A549 (cell line): ENCODE measurements around the gene ZNF367. TPM values are rescaled to one million over a fixed set of nuclear protein-coding genes. Genes with fewer than 3 reads are reported as not detected.

ENCODE experiments used
- ATAC-seq, 2 experiments: fragments of 200-7000 bp in 1 of 2; fragments of >200 bp in 1 of 2; cut with Nextera tagmentation in 1 of 2; cut with Tn5 transposase in 1 of 2; 3 replicates each; pipeline versions ENCODE4 v1.8.0 to v1.9.1; 2018 to 2020; ENCODE audit warnings: mild to moderate bottlenecking in 1 of 2, moderate library complexity in 1 of 2
- CTCF ChIA-PET: fragments of 300-600 bp; sonication (Branson Sonifier 250); formaldehyde crosslinking; extraction: SDS; loops from one replicate; lab custom pipeline; 2021; ENCODE audit warnings: antibody characterized with exemption, inconsistent platforms; lab: Yijun Ruan, JAX
- POLR2A ChIA-PET: fragments of 350-600 bp; formaldehyde crosslinking; extraction: SDS; loops from one replicate; lab custom pipeline; 2021; ENCODE audit warnings: antibody characterized with exemption, inconsistent platforms; lab: Yijun Ruan, JAX
- DNase-seq, 2 experiments: peaks; one replicate each; pipeline versions ENCODE4 v3.0.0 to v3.0.0-alpha.2; 2011 to 2016; ENCODE audit warnings: low read depth in 1 of 2, low spot score in 1 of 2
- FAIRE-seq: peaks from 2 replicates; lab custom pipeline; 2011; peaks lifted over from hg19 to GRCh38; lab: Jason Lieb, UNC
- H3K27ac ChIP-seq, 2 experiments: fragments of >200 bp; sonication (Bioruptor Twin); formaldehyde crosslinking; 3 replicates each; pipeline ENCODE4 v1.5.1; 2016 to 2017
- H3K4me1 ChIP-seq: fragments of >200 bp; sonication (Bioruptor Twin); formaldehyde crosslinking; 3 replicates; pipeline ENCODE4 v1.6.1; 2016
- H3K4me2 ChIP-seq: fragments of >200 bp; sonication (Bioruptor Twin); formaldehyde crosslinking; 3 replicates; pipeline ENCODE4 v1.6.1; 2016
- H3K4me3 ChIP-seq: fragments of >200 bp; sonication (Bioruptor Twin); formaldehyde crosslinking; 3 replicates; pipeline ENCODE4 v1.5.1; 2016
- H3K9me3 ChIP-seq: fragments of >200 bp; sonication (Bioruptor Twin); formaldehyde crosslinking; 3 replicates; pipeline ENCODE4 v1.6.1; 2016
- CBX8 ChIP-seq: fragments of 200-600 bp; sonication (generic); IDR thresholded peaks from 2 replicates; pipeline ENCODE4 v1.6.1; 2016
- EHF ChIP-seq: fragments of 250-450 bp; sonication (Bioruptor Pico); IDR thresholded peaks from 2 replicates; pipeline ENCODE4 v1.5.0; 2020; ENCODE audit warnings: mild to moderate bottlenecking
- EHMT2 ChIP-seq: fragments of 200-600 bp; sonication (generic); IDR thresholded peaks from 2 replicates; pipeline ENCODE4 v1.6.1; 2016; ENCODE audit warnings: antibody characterized with exemption, low read depth, mild to moderate bottlenecking, moderate library complexity
- EP300 ChIP-seq, 2 experiments: fragments of >200 bp; sonication (Bioruptor Twin); formaldehyde crosslinking; IDR thresholded peaks; 2 replicates in 1 of 2; 3 replicates in 1 of 2; pipeline ENCODE4 v1.6.1; 2016 to 2017
- FOSB ChIP-seq: fragments of 250-450 bp; sonication (Bioruptor Pico); IDR thresholded peaks from 2 replicates; pipeline ENCODE4 v1.5.0; 2020; ENCODE audit warnings: mild to moderate bottlenecking, moderate library complexity
- FOSL2 ChIP-seq, 2 experiments: fragments of 450-650 bp in 1 of 2; fragments of >200 bp in 1 of 2; sonication (Bioruptor Twin) in 1 of 2; formaldehyde crosslinking; IDR thresholded peaks; 2 replicates each; pipeline versions ENCODE4 v1.5.0 to v1.6.1; 2016 to 2020; ENCODE audit warnings: mild to moderate bottlenecking in 1 of 2, moderate library complexity in 1 of 2
- FOXS1 ChIP-seq: fragments of 250-450 bp; sonication (Bioruptor Pico); IDR thresholded peaks from 2 replicates; pipeline ENCODE4 v1.5.0; 2020; ENCODE audit warnings: mild to moderate bottlenecking, moderate library complexity
- GATA3 ChIP-seq: IDR thresholded peaks from 2 replicates; pipeline ENCODE4 v1.6.1; 2012; ENCODE audit warnings: borderline replicate concordance
- HEYL ChIP-seq: fragments of 250-450 bp; sonication (Bioruptor Pico); IDR thresholded peaks from 2 replicates; pipeline ENCODE4 v1.8.0; 2021; ENCODE audit warnings: mild to moderate bottlenecking, moderate library complexity
- HOXB5 ChIP-seq: fragments of 250-450 bp; sonication (Bioruptor Pico); IDR thresholded peaks from 2 replicates; pipeline ENCODE4 v1.5.0; 2020; ENCODE audit warnings: mild to moderate bottlenecking, moderate library complexity
- JUN ChIP-seq, 2 experiments: fragments of >200 bp; sonication (Bioruptor Twin); formaldehyde crosslinking; IDR thresholded peaks; 2 replicates in 1 of 2; 3 replicates in 1 of 2; pipeline ENCODE4 v1.6.1; 2016 to 2017
- MAFK ChIP-seq: fragments of 450-650 bp; IDR thresholded peaks from 2 replicates; pipeline ENCODE4 v1.6.1; 2014; ENCODE audit not compliant: partially characterized antibody
- MAZ ChIP-seq: fragments of 150-350 bp; IDR thresholded peaks from 2 replicates; pipeline ENCODE4 v1.6.1; 2014; ENCODE audit warnings: antibody characterized with exemption, low read depth, low read length, borderline replicate concordance
- RARB ChIP-seq: fragments of 250-450 bp; sonication (Bioruptor Pico); IDR thresholded peaks from 2 replicates; pipeline ENCODE4 v1.8.0; 2021; ENCODE audit warnings: mild to moderate bottlenecking, moderate library complexity
- SREBF2 ChIP-seq: fragments of 450-650 bp; IDR thresholded peaks from 2 replicates; pipeline ENCODE4 v1.6.1; 2014; ENCODE audit warnings: mild to moderate bottlenecking, moderate library complexity
- TFCP2L1 ChIP-seq: fragments of 250-450 bp; sonication (Bioruptor Pico); IDR thresholded peaks from 2 replicates; pipeline ENCODE4 v1.5.0; 2021; ENCODE audit warnings: mild to moderate bottlenecking
- ZC3H11A ChIP-seq: fragments of 450-650 bp; IDR thresholded peaks from 2 replicates; pipeline ENCODE4 v1.6.1; 2014; ENCODE audit warnings: antibody characterized with exemption, mild to moderate bottlenecking
- ZFP36 ChIP-seq: fragments of 450-650 bp; IDR thresholded peaks from 2 replicates; pipeline ENCODE4 v1.6.1; 2014; ENCODE audit warnings: borderline replicate concordance; ENCODE audit not compliant: partially characterized antibody
- ZSCAN20 ChIP-seq: fragments of 250-450 bp; sonication (Bioruptor Pico); IDR thresholded peaks from 2 replicates; pipeline ENCODE4 v1.8.0; 2022; ENCODE audit warnings: mild to moderate bottlenecking, moderate library complexity
- WGBS: methylation state at CpG from one replicate; pipeline ENCODE4 v1.1.6; 2017; ENCODE audit errors: missing lambda C conversion rate; 5-methylcytosine and 5-hydroxymethylcytosine counted together
- polyA plus RNA-seq, 4 experiments: library from polyadenylated mRNA; depleted of rRNA in 3 of 4; stranded (reverse); fragments of >200 nt; fragmentation: RNase III in 1 of 4; extraction: RNeasy Plus Mini Kit Qiagen cat#74134 plus additional on column Dnase treatment in 1 of 4; gene quantifications; 2 replicates in 3 of 4; 3 replicates in 1 of 4; pipeline ENCODE4 v1.2.3, GENCODE V29; 2011 to 2017
- TF ChIP-seq, protein P1 (sequence below): fragments of >200 bp; sonication (Bioruptor Twin); formaldehyde crosslinking; IDR thresholded peaks from 2 replicates; pipeline ENCODE4 v1.6.1; 2016
- TF ChIP-seq, protein P2 (sequence below): fragments of 250-450 bp; sonication (Bioruptor Pico); IDR thresholded peaks from 2 replicates; pipeline ENCODE4 v1.5.0; 2020; ENCODE audit warnings: low read depth, mild to moderate bottlenecking, moderate library complexity
- TF ChIP-seq, protein P3 (sequence below): fragments of 450-650 bp; IDR thresholded peaks from 2 replicates; pipeline ENCODE4 v1.6.1; 2014; ENCODE audit warnings: antibody characterized with exemption
- TF ChIP-seq, protein P4 (sequence below): fragments of 150-350 bp; IDR thresholded peaks from 2 replicates; pipeline ENCODE4 v1.6.1; 2014; ENCODE audit warnings: low read depth, mild to moderate bottlenecking, low read length
- TF ChIP-seq, protein P5 (sequence below): fragments of 250-450 bp; sonication (Bioruptor Pico); IDR thresholded peaks from 2 replicates; pipeline ENCODE4 v1.5.0; 2021; ENCODE audit warnings: mild to moderate bottlenecking, moderate library complexity, borderline replicate concordance
- TF ChIP-seq, protein P6 (sequence below): IDR thresholded peaks from 2 replicates; pipeline ENCODE4 v1.6.1; 2012

The ZNF367 gene
- polyA plus RNA-seq, 2 of the 4 experiments (the other 2 are of a cell fraction): 4.8 to 8.3 TPM

DNA sequence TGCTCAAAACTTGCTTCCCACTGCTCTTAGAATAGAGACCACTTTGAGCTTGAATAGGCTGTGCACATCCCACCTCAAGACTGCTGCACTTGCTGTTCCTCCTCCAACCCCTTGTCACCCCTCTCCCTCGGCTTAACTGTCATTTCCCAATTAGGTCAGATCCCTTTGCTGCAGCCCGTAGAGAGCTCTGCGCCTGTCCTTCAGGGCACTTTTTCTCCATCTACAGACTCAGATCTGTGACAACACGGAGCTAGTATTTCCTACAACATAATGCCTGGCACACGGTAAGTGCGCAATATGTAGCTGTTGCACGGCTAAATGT lies 31.3 kb upstream of the ZNF367 start:
- H3K4me1 ChIP-seq: peaks cover 12% of the 10 kb centered on the region; the same call in 1 of the 3 replicates
- ATAC-seq: peak; percentile 37 to 63
- CTCF ChIA-PET: interaction anchor here (0.6 to 3.2 kb wide), 9 partner anchors 10 to 218 kb away, joined by 3 to 12 read pairs (median 3); partner anchors contain the start of gene CDC14B
- FAIRE-seq: no peak
- H3K4me2 ChIP-seq: peak overlapping the region; percentile 78
- H3K9me3 ChIP-seq: no peaks in the 10 kb centered on the region
- peak overlapping the region; percentile 71 for H3K4me3 ChIP-seq
- WGBS: 5% methylated on average over 7 of the region's 7 CpGs
- TF ChIP-seq EHMT2 (no peak), MAFK (no peak), FOXS1 (CRISPR knock-in tag) (no peak), GATA3 (no peak), HOXB5 (no peak), JUN (IDR thresholded peaks at IDR 0.05) (no peak), RARB (CRISPR knock-in tag) (no peak), FOSB (CRISPR knock-in tag) (no peak), HEYL (CRISPR knock-in tag) (no peak), TFCP2L1 (CRISPR knock-in tag) (no peak), EHF (CRISPR knock-in tag) (no peak), ZSCAN20 (CRISPR knock-in tag) (no peak), FOSL2 (IDR thresholded peaks at IDR 0.05) (no peak), FOSL2 (CRISPR knock-in tag; IDR thresholded peaks at IDR 0.05) (no peak), ZFP36 (no peak)
- TF ChIP-seq, protein P1, sequence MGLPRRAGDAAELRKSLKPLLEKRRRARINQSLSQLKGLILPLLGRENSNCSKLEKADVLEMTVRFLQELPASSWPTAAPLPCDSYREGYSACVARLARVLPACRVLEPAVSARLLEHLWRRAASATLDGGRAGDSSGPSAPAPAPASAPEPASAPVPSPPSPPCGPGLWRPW: no peak
- TF ChIP-seq, protein P2, sequence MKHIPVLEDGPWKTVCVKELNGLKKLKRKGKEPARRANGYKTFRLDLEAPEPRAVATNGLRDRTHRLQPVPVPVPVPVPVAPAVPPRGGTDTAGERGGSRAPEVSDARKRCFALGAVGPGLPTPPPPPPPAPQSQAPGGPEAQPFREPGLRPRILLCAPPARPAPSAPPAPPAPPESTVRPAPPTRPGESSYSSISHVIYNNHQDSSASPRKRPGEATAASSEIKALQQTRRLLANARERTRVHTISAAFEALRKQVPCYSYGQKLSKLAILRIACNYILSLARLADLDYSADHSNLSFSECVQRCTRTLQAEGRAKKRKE (CRISPR knock-in tag): no peak
- TF ChIP-seq, protein P3, sequence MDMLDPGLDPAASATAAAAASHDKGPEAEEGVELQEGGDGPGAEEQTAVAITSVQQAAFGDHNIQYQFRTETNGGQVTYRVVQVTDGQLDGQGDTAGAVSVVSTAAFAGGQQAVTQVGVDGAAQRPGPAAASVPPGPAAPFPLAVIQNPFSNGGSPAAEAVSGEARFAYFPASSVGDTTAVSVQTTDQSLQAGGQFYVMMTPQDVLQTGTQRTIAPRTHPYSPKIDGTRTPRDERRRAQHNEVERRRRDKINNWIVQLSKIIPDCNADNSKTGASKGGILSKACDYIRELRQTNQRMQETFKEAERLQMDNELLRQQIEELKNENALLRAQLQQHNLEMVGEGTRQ: no peak
- TF ChIP-seq, protein P4, sequence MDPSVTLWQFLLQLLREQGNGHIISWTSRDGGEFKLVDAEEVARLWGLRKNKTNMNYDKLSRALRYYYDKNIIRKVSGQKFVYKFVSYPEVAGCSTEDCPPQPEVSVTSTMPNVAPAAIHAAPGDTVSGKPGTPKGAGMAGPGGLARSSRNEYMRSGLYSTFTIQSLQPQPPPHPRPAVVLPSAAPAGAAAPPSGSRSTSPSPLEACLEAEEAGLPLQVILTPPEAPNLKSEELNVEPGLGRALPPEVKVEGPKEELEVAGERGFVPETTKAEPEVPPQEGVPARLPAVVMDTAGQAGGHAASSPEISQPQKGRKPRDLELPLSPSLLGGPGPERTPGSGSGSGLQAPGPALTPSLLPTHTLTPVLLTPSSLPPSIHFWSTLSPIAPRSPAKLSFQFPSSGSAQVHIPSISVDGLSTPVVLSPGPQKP: no peak
- TF ChIP-seq, protein P5, sequence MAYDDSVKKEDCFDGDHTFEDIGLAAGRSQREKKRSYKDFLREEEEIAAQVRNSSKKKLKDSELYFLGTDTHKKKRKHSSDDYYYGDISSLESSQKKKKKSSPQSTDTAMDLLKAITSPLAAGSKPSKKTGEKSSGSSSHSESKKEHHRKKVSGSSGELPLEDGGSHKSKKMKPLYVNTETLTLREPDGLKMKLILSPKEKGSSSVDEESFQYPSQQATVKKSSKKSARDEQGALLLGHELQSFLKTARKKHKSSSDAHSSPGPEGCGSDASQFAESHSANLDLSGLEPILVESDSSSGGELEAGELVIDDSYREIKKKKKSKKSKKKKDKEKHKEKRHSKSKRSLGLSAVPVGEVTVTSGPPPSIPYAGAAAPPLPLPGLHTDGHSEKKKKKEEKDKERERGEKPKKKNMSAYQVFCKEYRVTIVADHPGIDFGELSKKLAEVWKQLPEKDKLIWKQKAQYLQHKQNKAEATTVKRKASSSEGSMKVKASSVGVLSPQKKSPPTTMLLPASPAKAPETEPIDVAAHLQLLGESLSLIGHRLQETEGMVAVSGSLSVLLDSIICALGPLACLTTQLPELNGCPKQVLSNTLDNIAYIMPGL (CRISPR knock-in tag): no peak
- POLR2A ChIA-PET: interaction anchor here (0.6 to 2.0 kb wide), 9 partner anchors 9 to 163 kb away, joined by 3 to 9 read pairs (median 4); no protein-coding TSS in a partner anchor
- peak overlapping the region; percentile 36 to 67; a peak in 3 of 6 replicates for H3K27ac ChIP-seq
- DNase-seq: no peak

DNA sequence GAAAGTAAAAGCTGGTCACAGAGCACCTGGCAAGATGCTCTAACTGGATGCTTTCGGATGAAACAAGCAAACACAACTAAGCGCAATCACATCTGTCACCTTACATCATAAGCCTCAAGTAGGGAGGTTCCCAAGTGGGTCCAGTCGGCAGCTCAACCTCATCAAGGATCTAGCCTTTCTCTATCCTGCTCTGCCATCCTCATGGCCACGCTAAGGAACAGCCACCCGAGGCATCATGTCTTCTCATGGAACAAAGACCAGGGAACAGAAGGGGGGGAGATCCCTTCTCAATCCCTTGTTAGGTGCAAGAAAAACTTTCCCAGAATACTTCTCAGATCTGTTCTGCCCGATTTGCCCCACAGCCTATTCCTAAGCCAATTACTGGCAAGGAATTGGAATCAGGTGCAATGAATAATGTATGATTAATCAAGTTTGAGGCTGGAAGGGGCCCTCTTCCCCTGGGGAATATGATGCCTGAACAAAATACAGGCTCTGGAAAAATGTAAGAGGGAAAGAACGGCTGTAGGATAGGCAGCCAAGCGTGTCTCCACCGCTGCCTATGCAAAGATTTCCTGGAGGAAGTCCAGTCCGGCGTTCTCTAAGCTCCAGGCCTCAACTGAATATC lies 30.5 kb upstream of the ZNF367 start:
- no peaks in the 10 kb centered on the region for H3K9me3 ChIP-seq
- H3K4me3 ChIP-seq: no peak overlapping the region
- ChIA-PET CTCF (interaction anchor here (0.6 to 2.7 kb wide), 5 partner anchors 9 to 171 kb away, joined by 3 to 7 read pairs (median 5); partner anchors contain the start of gene CDC14B), POLR2A (interaction anchor here (1.0 to 2.0 kb wide), 3 partner anchors 8 to 30 kb away, joined by 3 to 9 read pairs (median 6); no protein-coding TSS in a partner anchor)
- WGBS: 87% methylated on average over 11 of the region's 11 CpGs
- no peak overlapping the region for H3K4me2 ChIP-seq
- ATAC-seq: no peak
- no peak for TF ChIP-seq EP300 (IDR thresholded peaks at IDR 0.05)
- TF ChIP-seq MAZ: no peak
- TF ChIP-seq, protein P4: no peak
- TF ChIP-seq ZC3H11A: no peak
- TF ChIP-seq, protein P3: no peak
- no peak for TF ChIP-seq JUN (IDR thresholded peaks at IDR 0.05)
- TF ChIP-seq CBX8: no peak
- no peak for TF ChIP-seq SREBF2
- TF ChIP-seq, protein P6, sequence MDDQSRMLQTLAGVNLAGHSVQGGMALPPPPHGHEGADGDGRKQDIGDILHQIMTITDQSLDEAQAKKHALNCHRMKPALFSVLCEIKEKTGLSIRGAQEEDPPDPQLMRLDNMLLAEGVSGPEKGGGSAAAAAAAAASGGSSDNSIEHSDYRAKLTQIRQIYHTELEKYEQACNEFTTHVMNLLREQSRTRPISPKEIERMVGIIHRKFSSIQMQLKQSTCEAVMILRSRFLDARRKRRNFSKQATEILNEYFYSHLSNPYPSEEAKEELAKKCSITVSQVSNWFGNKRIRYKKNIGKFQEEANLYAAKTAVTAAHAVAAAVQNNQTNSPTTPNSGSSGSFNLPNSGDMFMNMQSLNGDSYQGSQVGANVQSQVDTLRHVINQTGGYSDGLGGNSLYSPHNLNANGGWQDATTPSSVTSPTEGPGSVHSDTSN: no peak
- no peak overlapping the region for H3K27ac ChIP-seq
- no peak for FAIRE-seq
- H3K4me1 ChIP-seq: peaks cover 12% of the 10 kb centered on the region; the same call in 1 of the 3 replicates
- no peak for DNase-seq
